Upper lobe of right lung (tissue), 1 donor: ENCODE measurements around the gene NSD1. TPM values are rescaled to one million over a fixed set of nuclear protein-coding genes. Genes with fewer than 3 reads are reported as not detected.

Experiments
- ATAC-seq: fragments of 200-7000 bp; cut with Tn5 transposase; one replicate; pipeline ENCODE4 v1.9.1; 2020; ENCODE audit warnings: mild to moderate bottlenecking, moderate library complexity
- DNase-seq: peaks from one replicate; pipeline ENCODE4 v3.0.0-alpha.2; 2020
- H3K27ac ChIP-seq: fragments of 200-600 bp; one replicate; pipeline ENCODE4 v1.8.0; 2022
- H3K27me3 ChIP-seq: fragments of 200-600 bp; one replicate; pipeline ENCODE4 v1.8.0; 2022; ENCODE audit warnings: mild to moderate bottlenecking
- H3K36me3 ChIP-seq: fragments of 200-600 bp; one replicate; pipeline ENCODE4 v1.8.0; 2022
- H3K4me1 ChIP-seq: fragments of 200-600 bp; one replicate; pipeline ENCODE4 v1.8.0; 2022
- H3K4me3 ChIP-seq: fragments of 200-600 bp; one replicate; pipeline ENCODE4 v1.8.0; 2022; ENCODE audit warnings: mild to moderate bottlenecking
- H3K9me3 ChIP-seq: fragments of 200-600 bp; one replicate; pipeline ENCODE4 v1.8.0; 2022
- intact Hi-C: fragments of 100-400 bp; cut with DNase I; formaldehyde crosslinking; loops from one replicate; pipeline ENCODE4 v1.11.0; 2022
- total RNA-seq: library from RNA; stranded (reverse); fragmentation: NEBNext Ultra II Directional; extraction: Animal tissue kit (Norgen Biotek cat#: 25700); gene quantifications from one replicate; pipeline ENCODE4 v1.2.1, GENCODE V29; 2021
- TF ChIP-seq, protein P1 (sequence below): fragments of 200-600 bp; IDR thresholded peaks from one replicate; pipeline ENCODE4 v1.8.0; 2022; ENCODE audit warnings: antibody characterized with exemption
- donor health status: DM: no; HTN: yes; CAD: no; lungs with severe emphysema.

Gene NSD1
- total RNA-seq, 1 donor from 2014 or later: 67.7 TPM

DNA sequence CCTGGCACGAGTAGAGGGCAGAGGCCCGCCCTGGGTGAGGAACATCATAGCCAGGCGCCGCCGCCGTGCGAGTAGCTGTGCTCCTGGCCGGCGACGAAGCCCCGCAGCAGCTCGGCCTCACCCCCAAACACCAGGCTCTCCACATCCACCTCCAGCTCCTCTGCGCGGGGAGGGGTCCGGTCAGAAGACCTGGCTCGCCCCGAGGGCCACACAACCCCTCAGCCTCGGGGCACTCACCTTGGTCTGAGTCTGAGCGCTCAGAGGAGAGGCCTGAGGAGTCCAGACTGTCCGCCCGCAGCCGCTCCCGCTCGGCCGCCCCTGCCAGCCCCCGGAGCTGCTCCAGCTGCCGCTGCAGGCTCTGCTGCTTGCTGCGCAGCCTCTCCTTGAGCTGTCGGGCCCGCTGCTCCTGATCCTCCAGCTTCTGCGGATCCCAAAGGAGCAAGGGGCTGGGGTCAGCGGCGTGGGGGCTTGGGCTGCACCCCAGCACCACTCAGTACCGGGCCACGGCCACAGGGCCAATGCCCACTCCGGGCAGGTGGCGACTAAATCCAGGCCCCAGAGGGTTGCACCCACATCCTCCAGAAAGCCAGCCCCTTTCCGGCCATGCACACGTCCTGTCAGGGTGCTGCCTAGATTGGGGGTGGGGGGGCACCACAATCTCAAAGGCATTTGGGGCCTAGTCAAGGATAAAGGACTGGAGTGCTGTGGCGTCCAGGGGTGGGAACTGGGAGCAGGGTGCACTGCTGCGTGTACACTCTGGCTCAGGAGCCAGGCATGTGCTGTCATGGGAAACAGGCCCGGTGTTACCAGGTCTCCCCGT, 174.2 kb downstream of the NSD1 start:
- intact Hi-C loops: no loop called here
- H3K4me3 ChIP-seq: no peak overlapping the region
- H3K36me3 ChIP-seq: peaks cover 27% of the 10 kb centered on the region
- H3K27me3 ChIP-seq: no peaks in the 10 kb centered on the region
- DNase-seq: no peak
- peak overlapping the region; percentile 60 for H3K27ac ChIP-seq
- H3K9me3 ChIP-seq: no peaks in the 10 kb centered on the region
- peaks cover 51% of the 10 kb centered on the region for H3K4me1 ChIP-seq
- no peak for ATAC-seq
- TF ChIP-seq, protein P1, sequence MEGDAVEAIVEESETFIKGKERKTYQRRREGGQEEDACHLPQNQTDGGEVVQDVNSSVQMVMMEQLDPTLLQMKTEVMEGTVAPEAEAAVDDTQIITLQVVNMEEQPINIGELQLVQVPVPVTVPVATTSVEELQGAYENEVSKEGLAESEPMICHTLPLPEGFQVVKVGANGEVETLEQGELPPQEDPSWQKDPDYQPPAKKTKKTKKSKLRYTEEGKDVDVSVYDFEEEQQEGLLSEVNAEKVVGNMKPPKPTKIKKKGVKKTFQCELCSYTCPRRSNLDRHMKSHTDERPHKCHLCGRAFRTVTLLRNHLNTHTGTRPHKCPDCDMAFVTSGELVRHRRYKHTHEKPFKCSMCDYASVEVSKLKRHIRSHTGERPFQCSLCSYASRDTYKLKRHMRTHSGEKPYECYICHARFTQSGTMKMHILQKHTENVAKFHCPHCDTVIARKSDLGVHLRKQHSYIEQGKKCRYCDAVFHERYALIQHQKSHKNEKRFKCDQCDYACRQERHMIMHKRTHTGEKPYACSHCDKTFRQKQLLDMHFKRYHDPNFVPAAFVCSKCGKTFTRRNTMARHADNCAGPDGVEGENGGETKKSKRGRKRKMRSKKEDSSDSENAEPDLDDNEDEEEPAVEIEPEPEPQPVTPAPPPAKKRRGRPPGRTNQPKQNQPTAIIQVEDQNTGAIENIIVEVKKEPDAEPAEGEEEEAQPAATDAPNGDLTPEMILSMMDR: no peak

DNA sequence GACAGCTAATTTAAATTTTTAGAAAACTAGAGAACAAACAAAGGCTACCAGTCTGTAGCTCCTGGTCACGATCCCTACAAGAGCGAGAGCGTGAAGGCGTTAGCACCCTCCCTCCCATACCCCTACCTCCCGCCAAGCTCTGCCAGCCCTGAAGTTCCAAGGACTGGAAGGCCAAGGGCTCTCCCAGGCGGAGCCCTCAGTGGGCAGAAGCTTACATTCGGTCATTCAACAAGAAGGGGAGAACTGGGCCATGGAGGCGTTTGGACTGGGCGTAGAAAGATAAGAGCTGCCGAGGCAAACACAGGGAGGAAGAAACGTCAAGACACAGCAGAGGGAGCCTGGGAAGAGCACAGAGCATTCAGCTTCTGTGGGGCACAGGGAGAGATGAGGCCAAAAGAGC, 175.2 kb downstream of the NSD1 start:
- H3K4me3 ChIP-seq: no peak overlapping the region
- H3K4me1 ChIP-seq: peaks cover 52% of the 10 kb centered on the region
- ATAC-seq (no peak), DNase-seq (no peak)
- no peaks in the 10 kb centered on the region for H3K9me3 ChIP-seq
- TF ChIP-seq, protein P1: no peak
- H3K27ac ChIP-seq: no peak overlapping the region
- intact Hi-C loops: no loop called here
- H3K27me3 ChIP-seq: no peaks in the 10 kb centered on the region
- H3K36me3 ChIP-seq: peaks cover 27% of the 10 kb centered on the region

DNA sequence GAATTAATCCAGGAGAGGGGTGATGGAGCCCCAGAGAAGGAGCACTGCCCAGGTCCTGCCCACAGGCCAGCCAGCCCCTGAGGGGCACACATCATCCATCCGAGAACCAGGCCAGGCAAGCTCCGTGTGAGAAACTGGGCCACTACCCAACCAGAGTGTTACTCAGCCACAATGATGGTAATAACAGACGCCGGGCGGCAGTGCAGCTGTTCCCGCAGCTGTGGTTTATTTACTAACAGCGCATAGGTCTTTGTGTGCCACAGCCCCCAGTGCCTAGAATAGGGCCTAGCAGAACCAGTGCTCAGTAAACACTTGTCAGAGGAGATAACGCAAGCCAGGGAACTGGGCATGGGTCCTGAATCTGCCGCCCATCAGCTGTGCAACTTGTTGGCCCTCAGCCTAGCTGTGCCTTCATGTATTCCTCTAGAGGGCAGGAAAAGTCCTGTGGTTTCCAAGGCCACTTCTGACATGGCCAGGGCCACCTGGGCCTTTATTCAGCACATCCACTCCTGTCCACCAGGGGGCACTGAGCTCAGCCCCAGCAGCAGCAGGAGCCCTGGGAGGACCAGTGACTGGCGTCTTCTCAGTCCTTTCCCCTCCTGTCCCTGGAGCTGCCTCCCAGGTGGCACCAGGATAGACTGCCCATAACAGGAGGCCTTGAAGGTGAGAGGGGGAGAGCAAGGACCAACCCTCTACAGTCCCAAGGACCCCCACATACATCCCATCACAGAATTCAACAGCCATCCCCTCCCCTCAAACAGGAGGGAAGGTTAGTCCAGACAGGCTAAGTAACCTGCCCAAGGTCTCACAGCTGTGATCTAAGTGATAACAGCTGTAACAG, 176.0 kb downstream of the NSD1 start:
- no peaks in the 10 kb centered on the region for H3K27me3 ChIP-seq
- no peak overlapping the region for H3K4me3 ChIP-seq
- no peaks in the 10 kb centered on the region for H3K9me3 ChIP-seq
- ATAC-seq (peak; percentile 50), DNase-seq (peak; percentile 79)
- H3K27ac ChIP-seq: no peak overlapping the region
- TF ChIP-seq, protein P1: peak; percentile 83
- peaks cover 49% of the 10 kb centered on the region for H3K4me1 ChIP-seq
- intact Hi-C loops: no loop called here
- peaks cover 27% of the 10 kb centered on the region for H3K36me3 ChIP-seq

DNA sequence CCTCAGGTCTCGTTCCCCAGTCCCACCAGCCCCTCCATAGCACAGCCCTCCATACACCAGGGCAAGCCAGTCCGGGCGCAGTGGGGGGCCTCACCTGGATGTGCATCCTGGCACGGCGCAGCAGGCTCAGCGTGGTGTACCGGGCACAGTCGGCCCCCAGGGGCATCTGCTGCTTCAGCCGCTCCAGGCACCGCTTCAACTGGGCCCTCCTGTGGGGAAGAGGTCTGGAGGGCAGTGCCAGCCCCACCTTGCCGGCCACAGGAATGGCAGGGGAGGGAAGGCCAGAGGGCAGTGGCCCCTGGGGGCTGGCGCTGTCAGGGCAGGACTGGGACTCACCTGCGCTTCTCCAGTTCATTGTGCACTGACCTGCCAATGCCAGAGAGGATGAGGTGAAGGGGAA, 176.8 kb downstream of the NSD1 start:
- no peak overlapping the region for H3K4me3 ChIP-seq
- intact Hi-C loops: no loop called here
- no peaks in the 10 kb centered on the region for H3K9me3 ChIP-seq
- peaks cover 21% of the 10 kb centered on the region for H3K36me3 ChIP-seq
- TF ChIP-seq, protein P1: no peak
- H3K4me1 ChIP-seq: peaks cover 42% of the 10 kb centered on the region
- ATAC-seq (no peak), DNase-seq (no peak)
- no peak overlapping the region for H3K27ac ChIP-seq
- H3K27me3 ChIP-seq: no peaks in the 10 kb centered on the region

DNA sequence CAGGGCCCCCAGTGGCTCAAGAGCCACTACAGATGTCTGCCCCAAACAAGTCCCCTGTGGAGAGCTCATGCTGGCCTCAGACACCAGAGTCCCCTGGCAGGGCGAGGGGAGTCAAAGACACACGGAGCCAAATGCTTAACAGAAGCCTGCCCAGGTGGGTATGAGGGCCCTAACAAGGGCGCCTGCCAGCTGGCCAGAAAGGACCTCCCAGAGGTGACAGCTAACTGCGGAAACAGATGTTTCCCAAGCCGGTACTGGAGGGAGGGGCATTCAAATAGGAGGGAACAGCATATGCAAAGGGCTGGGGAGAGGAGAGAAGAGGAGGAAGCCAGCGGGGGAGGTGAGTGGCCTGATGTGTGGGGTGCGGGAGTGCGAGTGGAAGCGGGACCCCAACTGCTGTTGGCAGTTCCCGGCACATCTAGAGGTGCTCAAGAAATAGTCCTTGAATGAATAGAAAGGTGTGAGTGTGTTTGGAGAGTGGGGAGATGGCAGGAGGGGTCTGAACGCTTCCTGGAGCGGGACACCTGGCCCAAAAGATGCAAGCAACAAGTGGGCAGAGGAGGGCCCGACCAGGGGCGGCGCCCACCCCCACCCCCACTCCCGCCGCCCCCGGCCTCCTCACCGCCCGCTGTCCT, 177.3 kb downstream of the NSD1 start:
- TF ChIP-seq, protein P1: no peak
- Histone ChIP-seq H3K27ac (no peak overlapping the region), H3K9me3 (no peaks in the 10 kb centered on the region), H3K4me3 (peak overlapping the region; percentile 52), H3K4me1 (peaks cover 37% of the 10 kb centered on the region), H3K36me3 (peaks cover 16% of the 10 kb centered on the region), H3K27me3 (no peaks in the 10 kb centered on the region)
- ATAC-seq: no peak
- DNase-seq: no peak
- intact Hi-C loops: no loop called here
